Measurements from ENCODE around the gene GPNMB.

Gene GPNMB

DNA sequence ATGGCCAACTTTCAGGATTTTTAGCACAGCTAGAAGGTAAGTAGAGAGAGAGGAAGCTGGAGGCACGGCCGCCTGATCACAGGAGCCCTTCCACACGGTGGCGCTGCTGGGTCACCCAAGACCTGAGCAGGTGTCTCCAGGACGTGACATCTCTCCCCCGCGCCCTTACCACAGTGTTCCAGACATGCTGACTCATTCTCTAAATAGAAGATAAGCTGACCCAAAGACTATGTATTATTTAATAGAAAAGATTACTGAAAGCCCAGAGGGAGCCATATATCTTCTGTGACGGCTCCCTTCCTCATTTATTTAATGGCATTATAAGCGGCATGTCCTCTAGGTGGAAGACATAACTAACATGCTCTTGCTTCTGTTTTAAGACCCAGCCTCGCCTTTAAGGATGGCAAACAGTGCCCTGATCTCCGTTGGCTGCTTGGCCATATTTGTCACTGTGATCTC, 26.6 kb downstream of the GPNMB start:
- DNase-seq (ENCODE audit: low spot score), result peak; percentile 85

DNA sequence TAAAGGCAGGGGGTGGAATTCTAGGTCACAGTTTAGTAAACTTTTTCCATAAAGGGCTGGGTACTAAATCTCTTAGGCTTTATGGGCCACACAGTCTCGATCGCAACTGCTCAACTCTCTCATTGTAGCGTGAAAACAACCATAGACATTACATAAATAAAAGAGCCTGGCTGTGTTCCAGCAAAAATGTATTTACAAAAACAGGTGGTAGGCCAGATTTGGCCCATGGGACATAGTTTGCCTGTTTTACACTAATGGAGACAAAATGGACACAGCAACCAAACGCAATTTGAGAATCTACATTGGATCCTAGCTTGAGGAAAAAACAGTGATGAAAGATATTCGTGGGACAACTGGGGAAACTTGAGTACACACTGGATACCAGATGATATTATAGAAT, 29.3 kb downstream of the GPNMB start:
- DNase-seq (ENCODE audit: low spot score), result no peak

DNA sequence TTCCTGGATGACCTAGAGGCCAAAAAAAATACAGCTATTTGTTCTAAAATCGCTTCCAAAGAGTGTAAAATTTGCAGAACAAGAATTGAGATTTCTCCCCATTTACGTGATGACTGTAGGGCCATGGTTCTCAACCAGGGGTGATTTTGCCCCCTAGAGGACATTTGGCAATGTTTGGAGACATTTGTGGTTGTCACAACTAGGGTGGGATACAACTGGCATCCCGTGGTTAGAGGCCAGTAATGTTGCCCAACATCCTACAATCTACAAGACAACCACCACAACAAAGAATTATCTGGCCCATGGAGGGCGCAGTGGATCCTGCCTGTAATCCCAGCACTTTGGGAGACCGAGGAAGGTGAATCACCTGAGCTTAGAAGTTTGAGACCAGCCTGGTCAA, 29.8 kb downstream of the GPNMB start:
- peak; percentile 9 for DNase-seq (ENCODE audit: low spot score)

DNA sequence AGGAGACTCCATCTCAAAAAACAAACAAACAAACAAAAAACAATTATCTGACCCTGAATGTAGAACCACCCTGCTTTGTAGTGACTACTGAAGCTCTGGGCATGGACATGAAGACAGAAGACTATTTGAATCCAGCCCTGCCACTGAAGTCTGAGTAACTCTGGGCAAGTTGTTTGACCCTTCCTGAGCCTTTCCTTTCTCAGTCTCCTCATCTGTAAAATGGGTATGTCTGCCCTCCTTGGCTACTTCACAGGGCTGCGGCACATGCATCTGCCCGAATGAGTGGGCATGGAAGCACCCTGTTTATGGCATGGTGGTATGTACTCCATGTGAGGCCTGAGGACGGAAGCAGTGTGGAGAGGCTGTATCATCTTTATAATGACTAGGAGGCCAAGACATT, 30.4 kb downstream of the GPNMB start:
- no peak for DNase-seq (ENCODE audit: low spot score)

DNA sequence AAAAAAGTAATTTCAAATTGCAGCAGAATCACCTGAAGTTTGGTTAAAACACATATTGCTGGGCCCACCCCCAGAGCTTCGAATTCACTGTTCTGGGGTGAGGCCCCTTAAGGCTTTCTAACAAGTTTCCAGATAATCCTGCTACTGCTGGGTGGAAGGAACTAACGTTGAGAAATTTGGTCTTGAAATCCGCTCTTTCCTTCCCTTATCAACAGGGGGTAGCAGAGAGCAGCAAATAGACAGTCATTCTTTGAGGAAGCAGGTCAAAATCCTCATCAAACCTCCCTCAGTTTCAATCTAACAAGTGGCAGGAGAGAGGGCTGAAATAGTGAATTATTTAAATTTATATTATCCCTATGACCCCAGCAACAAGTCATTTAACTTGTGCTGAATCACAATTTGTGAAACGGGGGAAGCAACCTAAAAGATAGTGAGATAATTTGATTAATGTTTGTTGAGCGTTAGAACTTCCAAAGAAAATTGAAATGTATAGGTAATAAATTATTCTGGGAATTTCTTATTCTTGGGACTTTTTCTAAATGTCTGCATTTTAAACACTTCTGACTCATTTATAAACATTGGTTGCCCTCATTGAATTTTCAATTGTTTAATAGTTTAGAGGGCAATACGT, 30.9 kb downstream of the GPNMB start:
- peak; percentile 68 for DNase-seq (ENCODE audit: low spot score)

DNA sequence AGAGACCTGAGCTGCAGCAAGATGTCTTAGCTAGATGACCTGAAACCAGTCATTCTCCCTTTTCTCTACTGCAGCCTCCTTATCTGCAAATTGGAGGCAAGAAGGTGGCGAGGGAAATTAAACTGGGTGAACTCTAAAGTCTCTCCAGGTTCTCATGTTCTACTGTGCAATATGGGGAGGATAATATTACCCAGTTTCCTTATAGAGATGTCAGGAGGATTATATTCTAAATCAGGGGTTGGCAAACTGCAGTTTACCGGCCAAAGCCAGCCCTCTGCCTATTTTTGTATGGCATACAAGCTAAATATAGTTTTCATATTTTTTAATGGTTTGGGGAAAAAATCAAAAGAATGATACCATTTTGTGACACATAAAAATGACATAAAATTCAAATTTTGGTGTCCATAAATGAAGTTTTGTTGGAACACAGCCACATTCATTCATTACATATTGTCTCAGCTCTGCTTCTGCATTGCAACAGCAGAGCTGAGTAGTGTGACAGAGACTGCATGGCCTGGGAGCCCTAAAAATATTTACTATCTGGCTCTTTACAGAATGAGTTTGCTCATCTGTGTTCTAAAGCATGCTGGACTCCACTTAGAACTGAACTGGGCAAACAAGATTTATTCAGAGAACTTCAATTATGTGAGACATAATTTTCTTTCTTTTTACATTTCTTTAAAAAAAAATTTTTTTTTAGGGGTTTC, 33.4 kb downstream of the GPNMB start:
- no peak for DNase-seq (ENCODE audit: low spot score)

DNA sequence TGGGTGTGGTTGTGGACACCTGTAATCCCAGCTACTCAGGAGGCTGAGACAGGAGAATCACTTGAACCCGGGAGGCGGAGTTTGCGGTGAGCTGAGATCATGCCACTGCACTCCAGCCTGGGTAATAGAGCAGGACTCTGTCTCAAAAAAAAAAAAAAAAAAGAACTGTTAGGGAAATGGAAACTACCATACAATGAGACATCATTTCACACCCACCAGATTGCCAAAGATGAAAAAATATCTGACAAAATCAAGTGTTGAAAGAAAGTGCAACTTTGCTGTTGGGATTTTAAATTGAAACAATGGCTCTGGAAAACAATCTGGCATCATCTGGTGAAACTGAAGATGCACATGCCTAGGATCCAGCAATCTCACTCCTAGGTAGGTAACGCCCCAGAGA, 36.5 kb downstream of the GPNMB start:
- DNase-seq (ENCODE audit: low spot score), result no peak

DNA sequence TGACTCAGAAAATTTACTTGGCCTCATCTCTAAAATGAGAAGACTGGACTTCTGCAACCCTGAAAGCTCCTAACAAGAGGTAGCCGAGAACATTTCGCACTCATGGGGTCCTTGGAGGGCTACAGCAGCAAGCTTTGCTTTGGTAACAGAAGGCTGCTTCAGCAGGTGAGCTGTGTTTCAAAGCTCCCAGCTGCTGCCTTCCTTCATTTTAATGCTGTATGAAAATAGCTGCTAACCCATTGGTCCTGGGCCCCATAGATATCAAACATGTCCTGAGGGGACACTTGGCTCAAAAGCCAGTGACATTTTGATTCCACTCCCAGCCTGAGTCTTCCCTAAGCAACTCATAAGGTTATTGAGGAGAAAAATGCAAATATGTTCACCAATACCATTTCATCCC, 38.3 kb downstream of the GPNMB start:
- no peak for DNase-seq (ENCODE audit: low spot score)

DNA sequence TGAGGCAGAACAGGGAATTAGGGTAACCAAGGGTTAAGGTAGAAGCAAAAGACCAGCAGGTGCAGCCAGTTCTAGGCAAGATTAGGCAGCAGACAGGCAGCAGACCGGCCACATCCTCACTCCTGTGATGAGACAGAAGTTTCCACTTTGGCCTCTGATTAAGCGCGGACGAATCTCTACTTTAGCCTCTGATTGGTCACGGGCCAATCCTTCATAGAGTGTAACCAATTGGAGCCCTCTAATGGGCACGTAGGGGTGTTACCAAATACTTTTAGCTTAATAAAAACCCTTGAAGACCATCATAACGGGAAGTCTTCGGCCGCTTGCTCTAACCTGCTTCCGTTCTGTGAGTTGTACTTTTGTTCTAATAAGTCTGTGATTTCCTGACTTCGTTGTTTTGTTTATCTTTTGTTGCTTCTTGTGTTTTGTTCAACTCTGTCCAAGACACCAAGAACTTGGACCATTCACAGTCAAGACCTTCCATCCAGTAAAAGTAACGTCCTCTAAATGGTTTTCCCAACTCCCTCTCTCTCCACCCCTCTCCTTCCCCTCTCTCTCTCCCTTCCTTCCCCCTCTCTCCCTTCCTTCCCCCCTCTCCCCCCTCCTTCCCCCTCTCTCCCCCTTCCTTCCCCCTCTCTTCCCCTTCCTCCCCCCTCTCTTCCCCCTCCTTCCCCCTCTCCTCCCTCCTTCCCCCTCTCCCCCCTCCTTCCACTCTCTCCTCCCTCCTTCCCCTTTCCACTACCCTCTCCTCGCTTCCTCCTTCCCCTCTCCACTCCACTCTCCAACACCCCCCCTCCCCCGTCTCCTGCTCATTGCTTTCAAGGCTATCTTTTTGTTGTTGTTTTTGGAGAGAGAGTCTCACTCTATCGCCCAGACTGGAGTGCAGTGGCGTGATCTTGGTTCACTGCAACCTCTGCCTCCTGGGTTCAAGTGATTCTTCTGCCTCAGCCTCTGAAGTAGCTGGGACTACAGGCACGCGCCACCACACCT, 39.4 kb downstream of the GPNMB start:
- DNase-seq (ENCODE audit: low spot score), result no peak

DNA sequence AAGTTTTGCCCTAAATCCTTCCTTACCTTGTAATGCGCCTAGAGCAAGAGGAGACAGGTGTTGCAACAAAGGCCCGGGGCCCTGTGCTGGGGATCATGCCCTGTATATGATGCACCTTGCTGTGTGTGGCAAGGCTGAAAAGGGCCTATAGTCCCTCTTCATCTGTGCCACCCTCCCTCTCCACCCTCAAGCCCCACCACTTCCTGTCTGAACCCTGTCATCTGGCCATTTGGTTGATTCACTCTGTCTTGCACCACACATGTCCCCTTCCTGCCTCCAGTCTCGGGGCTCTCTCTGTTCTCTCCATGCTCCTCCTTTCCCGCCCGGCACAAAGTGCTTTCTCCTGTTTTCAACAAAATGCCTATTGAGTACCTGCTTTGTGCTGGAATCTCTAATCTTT, 41.0 kb downstream of the GPNMB start:
- DNase-seq (ENCODE audit: low spot score), result no peak

DNA sequence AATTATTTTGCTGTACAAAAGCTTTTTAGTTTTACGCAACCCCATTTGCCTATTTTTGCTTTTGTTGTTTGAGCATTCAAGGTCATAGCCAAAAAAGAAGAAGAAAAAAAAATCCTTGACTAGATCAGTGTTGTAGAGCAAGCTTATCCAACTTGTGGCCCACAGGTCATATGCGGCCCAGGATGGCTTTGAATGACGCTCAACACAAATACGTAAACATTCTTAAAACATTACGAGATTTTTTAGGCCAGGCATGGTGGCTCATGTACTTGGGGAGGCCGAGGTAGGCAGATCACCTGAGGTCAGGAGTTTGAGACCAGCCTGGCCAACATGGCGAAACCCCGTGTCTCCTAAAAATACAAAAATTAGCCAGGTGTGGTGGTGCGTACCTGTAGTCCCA, 44.4 kb downstream of the GPNMB start:
- DNase-seq (ENCODE audit: low spot score), result no peak

DNA sequence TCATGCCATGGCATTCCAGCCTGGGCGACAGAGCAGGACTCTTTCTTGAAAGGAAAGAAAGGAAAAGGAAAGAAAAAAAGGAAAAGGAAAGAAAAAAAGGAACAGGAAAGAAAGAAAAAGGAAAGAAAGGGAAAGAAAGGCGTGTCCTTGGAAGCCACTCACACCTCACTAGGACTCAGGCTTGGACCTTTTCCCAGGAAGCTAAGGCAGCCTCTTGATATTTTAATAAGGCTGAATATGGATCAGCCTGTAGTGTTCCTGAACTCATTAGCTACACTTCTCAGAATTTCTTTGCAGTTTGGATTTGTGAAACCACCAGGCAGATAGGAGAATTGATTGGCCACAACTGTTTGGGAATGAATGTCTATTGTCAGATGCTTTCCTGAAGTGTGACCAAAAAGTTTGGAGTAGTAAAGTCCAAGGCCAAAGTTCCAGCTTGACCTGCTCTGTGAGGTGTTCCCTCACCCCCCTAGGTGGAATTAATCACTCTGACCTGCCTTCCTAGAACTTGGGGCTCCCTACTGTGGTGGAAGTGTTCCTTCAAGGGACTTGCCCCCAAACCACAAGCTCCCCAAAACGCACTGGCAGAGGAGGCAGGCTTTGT, 45.5 kb downstream of the GPNMB start:
- DNase-seq (ENCODE audit: low spot score), result no peak

DNA sequence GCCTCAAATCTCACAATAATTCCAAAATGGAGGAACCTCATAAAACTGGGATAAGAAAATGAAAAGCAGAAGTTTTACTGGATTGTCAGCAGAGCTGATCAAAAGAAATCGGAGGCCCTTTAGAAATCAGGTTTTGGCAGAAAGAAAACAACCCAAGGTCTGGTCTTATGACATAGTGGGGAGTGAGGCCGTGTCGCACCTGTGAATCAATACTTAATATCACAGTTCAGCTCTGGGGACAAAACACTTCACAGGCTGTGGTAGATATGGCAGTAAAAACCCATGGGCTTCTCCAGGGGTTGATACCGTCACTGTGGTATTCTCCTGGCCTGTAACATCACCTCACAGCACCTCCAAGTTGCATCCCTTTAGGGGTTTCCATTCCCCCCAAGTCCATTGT, 46.0 kb downstream of the GPNMB start:
- no peak for DNase-seq (ENCODE audit: low spot score)

DNA sequence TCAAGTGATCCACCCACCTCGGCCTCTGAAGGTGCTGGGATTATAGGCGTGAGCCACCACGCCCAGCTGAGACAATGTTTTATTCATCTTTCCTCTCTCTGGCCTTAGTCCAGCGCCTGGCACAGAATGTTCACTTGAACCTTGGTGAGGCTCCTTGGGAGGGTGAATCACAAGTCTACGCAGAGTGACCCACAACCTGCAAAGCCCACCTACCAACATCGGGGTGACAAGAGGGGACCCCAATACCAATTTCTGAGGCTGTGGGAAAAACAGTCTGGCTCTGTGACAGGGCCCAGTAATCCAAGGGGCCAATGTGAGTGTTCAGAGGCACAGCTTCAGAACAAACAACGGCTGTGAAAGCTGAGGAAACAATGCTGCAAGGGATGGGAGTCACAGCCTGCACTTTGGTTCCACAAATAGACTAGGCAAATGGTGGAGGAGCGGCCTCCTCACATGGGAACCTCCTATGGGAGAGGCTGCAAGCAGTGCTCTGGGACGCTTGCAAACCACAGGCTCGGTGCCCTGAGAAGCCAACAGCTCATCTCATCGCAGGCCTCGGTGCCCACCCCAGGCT, 47.0 kb downstream of the GPNMB start:
- DNase-seq (ENCODE audit: low spot score), result no peak

DNA sequence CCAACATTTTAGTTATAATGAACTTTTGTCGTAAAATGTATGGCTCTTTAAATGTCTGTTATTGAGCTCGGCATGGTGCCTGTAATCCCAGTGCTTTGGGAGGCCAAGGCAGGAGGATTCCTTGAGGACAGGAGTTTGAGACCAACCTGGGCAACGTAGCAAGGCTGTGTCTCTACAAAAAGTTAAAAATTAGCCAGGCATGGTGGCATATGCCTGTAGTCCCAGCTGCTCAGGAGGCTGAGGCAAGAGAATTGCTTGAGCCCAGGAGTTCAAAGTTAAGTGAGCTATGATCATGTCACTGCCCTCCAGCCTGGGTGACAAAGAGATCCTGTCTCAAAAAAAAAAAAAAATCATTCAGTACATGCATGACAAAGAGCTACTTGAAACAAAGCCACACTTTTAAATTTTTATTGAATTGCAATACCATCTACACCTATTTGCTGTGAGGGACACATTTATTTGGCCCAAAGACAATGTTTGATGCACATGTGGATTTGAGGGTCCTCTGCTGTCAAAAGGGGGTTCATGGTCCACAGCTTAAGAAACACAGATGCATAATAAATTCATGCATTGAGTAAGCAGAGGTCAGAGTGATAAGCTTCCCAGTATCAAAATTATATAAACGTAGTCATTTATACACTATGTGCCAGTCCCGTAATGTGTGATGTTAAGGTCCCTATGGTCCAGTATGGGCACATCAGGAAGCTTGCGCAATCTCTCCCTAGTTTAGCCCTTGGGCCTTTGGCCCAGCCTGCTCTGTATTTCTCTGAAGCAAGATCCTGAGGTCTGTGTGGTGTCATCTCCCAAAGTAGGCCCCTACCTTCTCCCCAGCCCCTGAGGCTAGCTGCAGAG, 48.2 kb downstream of the GPNMB start:
- DNase-seq (ENCODE audit: low spot score), result no peak

DNA sequence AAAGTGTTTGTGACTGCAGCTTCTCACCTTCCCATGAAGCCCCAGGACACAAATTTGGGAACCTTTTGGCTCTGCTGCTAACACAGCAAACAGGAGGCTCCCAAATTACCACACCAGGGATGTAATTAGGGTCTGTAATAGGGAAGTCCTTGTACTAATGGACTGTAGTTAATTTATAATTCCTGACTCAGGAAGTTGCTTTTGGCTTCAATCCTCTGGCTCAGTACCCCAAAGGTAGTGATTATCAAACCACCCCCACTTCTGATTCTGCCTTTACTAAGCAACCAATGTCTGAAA, 48.8 kb downstream of the GPNMB start:
- DNase-seq (ENCODE audit: low spot score), result no peak

DNA sequence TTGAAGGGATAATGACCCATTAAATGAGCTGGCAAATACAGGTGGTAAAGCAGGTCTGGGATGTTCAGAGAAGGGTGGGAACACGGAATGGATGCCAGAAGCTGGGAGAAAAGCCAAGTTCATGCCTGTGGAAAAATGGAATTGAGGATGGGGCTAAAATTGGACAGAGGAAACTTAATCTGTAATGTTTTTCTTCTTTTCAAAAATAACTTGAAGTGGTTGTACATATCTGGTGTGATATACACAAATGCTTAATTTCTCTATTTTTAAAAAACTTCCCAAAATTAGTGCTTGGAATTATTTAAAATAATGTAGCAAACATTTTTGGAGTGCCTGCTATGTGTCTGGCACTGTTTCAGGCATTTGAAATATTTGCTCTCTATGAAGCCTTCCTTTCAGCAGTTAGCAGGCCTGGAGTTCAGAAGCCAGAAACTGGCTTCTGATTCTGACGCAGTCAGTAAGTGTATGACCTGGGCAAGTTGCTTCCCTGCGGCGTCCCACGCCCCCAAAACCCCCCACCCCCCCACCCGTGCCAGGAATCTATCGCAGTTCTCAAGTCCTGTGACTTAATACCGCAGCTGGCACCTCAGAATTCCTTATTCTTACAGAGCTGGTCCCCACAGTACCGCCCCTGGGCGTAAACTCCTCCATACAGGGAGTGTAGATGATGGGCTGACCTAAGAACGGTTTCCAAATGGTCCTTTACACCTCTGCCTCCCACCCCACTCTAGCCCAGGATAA, 51.7 kb downstream of the GPNMB start:
- DNase-seq (ENCODE audit: low spot score), result no peak

DNA sequence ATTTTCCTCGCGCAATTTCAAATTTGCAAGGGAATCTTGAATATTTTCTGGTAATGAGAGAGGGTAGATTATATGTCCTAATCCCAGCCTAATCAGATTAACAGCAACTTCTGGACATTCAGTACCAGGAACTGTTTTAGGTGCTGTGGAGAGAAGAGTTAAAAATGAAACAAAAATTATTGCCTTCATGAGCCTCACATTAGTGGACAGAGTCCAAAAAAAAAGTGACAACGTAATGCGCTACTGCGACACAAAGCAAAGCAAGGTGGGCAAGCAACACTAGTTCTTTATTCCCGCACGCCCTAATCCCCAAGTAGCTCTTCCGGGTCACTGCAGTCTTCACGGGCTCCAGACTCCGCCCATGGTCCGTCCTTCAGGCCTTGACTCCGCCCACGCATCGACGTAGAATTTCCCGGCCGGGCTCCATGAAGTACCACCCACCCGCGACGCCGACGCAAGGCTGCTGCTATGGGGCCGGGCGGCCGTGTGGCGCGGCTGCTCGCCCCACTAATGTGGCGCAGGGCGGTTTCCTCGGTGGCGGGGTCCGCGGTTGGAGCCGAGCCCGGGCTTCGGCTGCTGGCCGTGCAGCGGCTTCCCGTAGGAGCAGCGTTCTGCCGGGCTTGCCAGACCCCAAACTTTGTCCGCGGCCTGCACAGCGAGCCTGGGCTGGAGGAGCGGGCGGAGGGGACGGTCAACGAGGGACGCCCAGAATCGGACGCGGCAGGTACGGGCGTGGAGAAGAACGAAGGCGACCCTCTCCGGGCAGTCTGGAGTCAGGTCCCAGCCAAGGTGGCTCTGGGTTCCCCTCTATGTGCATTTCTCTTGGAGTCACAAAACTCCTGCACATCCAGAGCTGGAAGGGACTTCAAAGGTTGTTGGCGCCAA, 52.6 kb downstream of the GPNMB start, which contains the start of gene MALSU1:
Gene MALSU1, plus strand, starts transcription at position 455 of the 885 bp plus-strand sequence. Its CDS starts 14 bp downstream, at position 469.
- peak; percentile 98 for DNase-seq (ENCODE audit: low spot score)

DNA sequence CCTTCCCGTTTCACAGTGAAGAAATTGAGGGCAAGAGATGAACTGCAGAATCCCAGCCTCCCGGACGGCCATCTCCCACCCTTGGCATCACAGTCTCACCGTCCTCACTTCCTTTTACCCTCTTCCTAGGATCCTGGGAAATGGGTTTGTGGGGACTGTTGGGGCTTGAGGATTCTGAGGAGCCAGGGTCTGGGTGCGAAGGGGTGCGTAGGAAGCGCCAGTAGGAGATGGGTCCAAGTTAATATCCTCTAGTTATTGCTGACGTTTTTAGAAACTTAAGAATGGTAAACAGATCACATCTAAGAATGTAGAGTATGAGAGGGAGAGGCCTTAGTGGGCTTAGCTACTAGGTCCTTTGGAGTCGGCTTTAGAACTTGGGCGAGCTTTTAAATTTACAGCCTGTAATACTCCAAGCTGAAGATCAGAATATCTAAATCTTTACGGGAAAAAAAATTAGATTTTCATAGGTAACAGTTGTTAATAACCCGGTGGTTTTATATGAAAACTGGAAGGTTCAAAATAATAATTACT, 53.3 kb downstream of the GPNMB start:
- no peak for DNase-seq (ENCODE audit: low spot score)
